HG03025 (cell line): ENCODE measurements around the gene LMOD2.

Experiments
- ATAC-seq: cut with Tn5 transposase; IDR thresholded peaks from one replicate; pipeline ENCODE4 v1.9.1; 2021; ENCODE audit warnings: mild to moderate bottlenecking, moderate library complexity; ENCODE audit not compliant: unreplicated experiment, low FRiP score

Gene LMOD2

DNA sequence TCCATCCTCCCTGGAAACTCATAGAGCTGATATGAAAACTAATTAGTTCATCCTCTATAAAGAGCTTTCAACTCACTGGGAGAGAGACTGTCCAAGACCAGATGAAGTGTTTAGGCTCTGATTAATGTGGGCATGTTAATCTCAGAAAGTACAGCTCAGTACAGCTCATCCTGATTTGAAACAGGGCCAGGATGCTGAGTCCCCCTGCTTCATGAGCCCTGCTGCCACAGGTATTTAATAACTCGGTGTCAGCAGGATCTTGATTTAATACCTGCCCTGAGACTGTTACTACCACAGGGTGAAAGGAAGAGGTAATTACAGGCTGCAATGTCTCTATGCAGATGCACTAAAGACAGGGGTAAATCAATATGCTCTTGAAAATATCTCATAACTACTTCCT, 10.8 kb downstream of the LMOD2 start:
- ATAC-seq = no peak

DNA sequence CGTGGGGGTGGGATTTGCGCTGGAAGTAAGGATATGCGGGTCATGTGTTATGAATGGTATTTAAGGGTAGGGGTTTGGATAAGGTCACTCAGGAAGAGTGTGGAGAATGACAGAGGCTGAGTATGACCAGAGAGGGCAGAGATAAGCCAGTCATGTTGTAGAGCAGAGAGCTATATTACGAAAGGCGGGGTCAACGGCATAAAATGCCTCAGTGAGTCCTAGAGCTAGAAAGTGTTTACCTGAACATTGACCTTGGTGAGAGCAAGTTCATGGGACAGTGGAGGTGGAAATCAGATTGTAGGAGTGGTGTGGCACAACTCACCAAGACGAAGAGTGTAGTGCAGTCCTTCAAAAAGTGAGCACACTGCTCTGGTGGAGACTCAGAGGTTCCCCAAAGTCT, 13.8 kb downstream of the LMOD2 start:
- ATAC-seq = no peak

DNA sequence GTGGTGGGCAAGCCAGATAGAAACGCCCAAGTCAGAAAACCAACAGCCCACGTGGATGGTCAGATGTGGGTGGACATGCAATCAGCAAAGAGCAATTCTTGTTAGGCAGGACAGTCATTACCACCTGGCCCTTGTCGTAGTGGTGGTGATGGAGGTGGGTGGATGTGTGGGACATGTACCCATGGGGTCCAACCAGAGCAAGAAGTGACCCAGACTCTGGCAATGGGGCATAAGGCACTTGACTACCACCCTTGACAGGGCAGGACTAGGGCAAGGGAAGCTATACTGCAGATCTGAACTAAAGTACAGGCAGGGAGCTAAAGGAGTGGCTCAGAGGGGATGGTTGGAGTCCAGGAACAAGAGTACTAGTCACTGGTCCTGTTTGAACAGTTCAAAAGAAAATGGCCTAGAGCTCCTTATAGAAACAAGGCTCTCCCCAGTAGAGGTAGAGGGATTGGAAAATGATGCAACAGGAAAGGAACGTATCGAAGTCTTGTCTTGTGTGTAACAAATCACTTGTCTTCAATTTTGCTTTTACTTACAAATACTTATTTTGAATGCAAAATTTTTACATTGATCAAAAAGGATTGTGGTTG, 17.6 kb downstream of the LMOD2 start:
- no peak for ATAC-seq

DNA sequence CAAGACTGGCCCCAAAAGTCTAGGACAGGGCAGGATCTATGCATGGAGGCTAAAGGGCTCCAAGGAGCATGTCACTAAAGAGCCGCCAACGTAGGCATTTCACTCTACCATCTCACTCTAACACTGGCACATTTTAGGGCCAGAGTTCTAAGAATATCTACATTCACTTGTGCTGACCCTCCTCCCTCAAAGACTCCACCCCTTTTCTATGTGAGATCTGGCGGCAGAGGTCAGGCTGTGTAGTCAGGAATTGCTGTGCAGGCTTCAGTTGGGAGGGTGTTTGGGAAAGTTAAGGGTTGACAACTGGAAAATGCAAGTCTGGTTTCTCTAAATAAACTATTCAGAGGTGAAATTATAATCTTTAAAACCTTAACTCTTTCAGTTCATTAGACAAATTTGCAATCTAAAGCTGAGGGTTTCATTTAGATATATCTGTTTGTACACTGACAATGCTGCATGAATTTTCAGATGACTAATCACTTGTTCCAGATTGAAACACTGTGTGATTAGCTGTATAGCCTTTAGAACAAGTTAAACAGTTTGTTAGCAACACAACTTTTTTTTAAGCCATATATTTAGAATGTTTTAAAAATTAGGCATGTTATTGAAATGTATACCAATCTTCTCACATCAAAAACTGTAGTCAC, 18.2 kb downstream of the LMOD2 start:
- ATAC-seq = no peak

DNA sequence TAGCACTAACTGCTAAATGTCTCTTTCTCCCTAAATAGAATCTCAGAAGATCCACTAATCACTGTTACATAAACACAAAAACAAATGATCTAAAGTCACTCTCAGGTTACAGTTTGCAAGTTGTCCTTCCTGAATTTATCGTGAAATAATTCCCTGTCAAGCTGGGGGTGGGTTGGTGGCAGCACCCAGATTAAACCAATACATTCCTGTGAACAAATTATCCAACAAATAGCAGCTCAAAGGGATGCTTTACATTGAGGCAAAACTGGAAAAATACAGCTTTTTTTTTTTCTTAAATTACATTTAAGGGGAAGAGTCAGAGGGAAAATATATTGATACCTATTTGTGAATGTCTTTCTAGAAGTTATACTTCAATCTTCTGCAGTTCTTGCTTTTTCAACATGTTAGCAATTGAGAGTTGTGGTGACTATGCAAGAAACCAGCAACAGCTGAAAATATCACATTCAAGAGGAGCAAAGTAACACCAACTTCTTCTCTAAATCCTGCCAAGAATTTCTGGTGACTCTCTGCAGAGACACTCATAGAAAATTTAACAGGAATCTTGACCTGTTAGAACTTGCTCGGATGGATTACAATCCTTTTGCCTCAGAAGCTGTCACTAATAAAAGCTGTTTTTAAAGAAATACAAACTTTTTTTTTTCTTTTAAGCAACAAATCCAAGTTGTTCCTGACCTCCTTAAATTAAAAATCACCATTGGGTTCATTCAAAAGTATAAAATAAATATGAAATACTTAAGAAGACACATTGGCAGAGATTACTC, 18.9 kb downstream of the LMOD2 start:
- no peak for ATAC-seq

DNA sequence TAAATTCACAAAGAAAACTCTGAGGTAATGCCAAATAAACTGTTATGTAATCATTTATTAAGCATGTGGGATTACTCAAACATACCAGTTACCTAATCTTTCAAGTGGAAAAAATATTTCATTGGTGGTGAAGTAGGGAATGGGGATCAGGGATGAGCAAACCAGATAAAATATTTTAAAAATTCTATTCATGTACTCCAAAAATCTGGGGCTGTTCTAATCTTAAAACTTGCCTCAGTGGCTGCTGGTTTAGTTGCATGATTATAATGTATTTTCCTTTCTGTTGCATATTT, 19.5 kb downstream of the LMOD2 start:
- no peak for ATAC-seq

DNA sequence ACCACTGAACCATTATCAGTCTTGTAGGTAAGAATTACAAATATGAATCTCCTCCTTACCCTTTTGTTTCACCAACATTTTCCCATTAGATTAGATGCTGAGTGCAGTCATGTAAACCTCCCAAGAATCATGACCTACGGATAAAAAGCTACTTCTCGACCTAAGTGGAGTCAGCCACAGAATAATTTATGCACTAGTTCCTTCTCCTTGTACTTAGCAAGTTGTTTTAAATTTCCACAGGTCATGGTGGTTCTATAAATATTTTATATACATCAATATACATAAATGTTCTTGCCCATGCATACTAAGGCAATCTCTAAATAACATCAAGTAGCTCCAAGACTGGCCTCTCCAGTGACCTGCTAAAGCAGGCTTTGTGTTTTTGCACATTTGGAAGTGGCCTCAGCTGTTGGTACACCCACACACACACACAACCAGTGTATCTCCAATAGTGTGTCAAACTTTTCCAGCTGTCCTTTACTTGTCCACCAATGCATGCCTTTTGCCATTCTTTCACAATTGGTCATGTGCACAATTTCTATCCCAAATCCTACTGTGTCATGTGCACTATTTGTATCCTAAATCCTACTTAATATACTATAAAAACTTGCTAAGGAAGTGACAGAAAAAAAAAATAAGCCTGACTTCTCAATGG, 21.5 kb downstream of the LMOD2 start:
- no peak for ATAC-seq

DNA sequence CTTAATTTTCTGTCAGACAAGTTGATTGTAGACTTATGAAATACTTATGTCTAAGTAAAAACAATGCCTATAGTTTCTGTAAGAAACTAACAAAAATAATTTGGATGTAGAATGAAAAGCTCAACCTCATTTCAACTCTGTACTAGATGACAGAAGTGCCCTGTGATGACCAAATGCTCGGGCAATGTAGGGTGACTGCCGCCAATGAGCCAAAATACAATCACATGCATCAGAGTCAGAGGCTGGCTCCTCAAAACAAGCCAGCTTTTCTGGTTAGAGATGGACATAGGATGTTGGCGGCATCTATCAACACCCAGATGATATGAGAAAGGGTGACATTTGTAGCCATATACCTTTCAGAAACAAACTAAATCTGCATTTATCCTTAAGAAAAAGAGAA, 23.9 kb downstream of the LMOD2 start:
- no peak for ATAC-seq

DNA sequence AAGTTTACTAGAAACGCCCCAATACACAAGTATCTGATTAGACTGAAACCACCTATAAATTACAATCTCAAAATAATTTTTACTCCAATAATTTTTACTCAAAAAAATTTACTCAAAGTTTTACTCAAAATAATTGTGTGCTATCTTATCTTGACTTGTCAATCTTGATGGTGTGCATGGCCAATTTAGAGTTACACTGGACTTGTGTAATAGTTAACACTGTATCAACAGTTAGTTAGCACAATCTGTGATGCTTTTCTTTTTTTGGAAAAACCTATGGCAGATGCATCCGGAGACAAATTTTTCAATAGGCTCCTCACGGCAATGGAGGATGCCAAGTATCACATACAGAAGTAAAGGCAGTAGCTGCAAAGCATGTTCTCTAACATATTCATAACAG, 24.9 kb downstream of the LMOD2 start:
- ATAC-seq = no peak

DNA sequence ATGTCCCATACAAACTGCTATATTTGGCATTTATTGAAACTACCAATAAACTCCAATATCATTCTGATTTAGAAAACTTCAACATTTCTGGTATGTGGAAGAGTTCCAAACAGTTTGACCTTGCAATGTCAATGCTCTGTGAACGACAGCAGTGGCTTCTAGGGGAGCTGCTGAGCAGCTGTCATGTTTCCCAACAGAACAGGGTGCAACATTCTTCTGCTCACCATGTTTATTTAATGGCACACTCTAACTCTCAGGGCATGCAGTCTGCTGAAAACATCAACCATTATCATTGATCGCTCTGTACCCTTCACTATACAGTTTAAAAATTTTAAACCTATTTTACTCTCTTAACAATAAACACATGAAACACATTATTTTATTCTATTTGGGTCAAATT, 25.9 kb downstream of the LMOD2 start:
- no peak for ATAC-seq

DNA sequence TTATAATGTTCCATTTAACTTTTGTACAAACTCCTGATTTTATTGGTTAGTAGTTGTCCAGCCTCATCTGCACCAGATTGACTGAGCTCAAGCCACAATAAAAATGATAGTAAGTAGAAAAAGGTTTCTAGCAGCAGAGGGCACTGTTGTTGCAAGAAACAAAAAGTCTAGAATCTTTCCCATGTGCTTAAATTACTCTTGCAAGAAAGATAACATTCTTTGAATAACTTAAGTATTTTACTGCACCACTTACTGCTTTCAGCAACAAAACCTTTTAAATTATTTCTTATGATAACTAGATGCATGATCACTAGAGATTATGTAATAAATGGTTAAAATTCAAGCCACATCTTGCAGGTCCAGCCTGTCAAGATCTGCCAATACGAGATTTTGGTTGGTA, 27.0 kb downstream of the LMOD2 start:
- ATAC-seq = no peak

DNA sequence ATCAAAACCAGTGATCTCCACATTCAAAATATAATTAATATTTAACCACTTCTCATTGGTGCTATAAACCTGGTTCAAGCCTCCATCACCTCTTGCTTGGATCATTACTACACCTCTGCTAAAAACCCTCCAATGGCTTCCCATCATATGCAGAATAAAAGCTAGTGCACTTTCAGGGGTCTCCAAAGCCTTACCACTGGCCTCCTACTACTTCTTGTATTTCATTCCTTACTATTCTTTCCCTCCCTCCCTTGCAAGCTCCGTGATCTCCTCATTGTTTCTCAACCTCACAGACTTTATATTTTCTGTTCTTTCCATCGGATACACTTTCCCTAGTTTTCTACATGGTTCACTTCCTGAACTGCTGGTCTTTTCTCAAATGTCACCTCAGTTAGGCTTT, 31.5 kb downstream of the LMOD2 start:
- no peak for ATAC-seq

DNA sequence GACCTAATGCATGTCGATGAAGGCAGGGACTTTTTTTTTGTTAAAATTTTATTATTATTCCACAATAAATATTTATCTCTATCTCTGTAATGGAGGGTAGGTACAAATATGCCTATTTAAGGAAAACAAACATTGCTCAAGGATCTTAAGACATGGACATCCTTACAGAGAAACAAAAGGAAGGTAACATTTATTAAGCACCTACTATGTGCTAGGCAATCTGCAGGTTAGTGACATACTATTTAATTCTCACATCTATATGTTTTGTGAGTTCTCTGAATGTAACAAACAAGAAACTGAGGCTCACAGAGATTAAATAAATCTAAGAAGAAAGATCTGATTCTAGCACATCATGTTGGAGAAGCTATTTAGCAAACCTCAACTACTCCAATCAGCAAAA, 32.1 kb downstream of the LMOD2 start:
- ATAC-seq = no peak

DNA sequence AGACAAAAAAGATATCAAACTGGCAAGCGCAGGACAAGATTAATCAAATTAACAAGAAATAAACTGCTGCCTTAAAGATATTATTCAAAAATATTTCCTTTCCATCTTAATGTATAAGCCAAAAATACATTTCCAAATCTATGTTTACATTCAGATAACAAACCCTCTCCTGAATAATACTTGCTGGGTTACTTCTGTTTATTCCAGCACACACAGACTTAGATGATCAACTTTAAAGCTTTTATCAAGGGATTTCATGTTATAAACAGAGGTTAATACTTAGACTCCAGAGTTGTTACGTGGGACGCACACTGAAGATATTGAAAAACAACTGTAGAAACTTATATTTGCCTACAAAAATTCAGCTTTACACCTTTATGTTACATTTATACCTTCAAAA, 33.6 kb downstream of the LMOD2 start:
- ATAC-seq = no peak

DNA sequence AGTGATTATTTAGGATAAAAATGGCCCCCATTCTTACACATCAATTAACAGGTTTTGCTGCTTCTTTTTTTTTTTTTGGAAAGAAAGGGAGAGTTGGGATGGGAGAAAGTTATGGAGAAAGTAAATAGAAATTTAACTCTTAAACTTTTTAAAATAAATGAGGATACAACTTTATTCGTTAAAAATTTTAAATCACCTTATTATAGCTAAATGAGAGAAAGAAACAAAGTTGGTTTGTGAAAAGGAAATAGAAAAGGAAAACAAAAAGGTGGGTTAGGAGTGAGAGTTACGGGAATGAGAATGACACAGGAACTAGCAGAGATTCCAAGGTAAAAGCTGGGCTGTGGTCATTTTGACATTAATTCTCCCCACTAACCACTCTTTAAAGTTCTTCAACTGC, 34.9 kb downstream of the LMOD2 start:
- ATAC-seq = no peak

DNA sequence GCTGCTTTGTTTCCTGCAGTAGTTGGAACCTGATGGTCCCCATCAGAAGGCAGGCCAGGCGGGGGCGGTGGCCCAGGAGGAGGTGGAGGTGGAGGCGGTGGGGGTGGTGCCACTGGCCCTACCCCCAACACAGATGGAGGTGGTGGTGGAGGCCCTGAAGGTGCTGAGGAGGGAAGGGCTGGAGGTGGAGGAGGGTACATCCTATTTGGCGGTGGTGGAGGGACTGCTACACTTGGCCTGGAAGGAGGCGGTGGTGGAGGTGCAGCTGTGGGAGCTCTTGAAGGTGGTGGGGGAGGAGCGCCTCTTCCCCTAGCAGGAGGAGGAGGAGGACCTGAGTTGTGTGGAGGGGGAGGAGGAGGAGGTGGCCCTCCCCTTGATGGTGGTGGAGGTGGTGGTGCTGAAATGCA, 36.8 kb downstream of the LMOD2 start:
- no peak for ATAC-seq

DNA sequence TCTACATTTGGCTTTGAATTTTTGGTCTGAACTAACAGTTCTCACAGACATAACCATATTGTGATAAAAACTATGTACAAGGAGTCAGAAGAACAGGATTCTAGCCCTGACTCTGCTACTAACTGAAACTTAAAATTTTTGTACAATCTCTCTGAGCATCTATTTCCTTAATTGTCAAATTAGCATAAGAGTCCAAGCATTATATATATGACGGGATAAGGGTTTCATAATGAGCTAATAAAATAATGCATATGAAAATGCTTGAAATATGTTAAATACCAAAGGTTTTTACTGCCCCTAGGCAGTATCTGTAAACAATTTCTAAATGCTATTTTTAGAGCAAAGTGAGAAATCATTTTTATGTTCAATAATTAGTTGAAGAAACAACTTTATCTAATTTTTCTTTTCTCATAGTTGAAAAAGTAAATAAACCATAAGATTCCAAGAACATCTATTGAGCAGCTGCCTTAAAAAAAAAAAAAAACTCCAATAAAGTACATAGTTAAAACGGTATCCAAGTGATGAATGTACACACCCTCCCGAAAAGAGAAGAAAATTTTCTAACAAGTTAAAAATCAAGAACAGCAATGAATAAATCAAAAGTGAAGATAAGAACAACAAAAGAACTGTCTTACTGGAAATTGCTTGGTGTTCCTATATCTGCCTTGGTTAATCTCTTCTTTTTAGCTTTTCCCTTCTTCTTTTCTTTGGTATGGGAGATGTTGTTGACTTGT, 40.4 kb downstream of the LMOD2 start:
- no peak for ATAC-seq

DNA sequence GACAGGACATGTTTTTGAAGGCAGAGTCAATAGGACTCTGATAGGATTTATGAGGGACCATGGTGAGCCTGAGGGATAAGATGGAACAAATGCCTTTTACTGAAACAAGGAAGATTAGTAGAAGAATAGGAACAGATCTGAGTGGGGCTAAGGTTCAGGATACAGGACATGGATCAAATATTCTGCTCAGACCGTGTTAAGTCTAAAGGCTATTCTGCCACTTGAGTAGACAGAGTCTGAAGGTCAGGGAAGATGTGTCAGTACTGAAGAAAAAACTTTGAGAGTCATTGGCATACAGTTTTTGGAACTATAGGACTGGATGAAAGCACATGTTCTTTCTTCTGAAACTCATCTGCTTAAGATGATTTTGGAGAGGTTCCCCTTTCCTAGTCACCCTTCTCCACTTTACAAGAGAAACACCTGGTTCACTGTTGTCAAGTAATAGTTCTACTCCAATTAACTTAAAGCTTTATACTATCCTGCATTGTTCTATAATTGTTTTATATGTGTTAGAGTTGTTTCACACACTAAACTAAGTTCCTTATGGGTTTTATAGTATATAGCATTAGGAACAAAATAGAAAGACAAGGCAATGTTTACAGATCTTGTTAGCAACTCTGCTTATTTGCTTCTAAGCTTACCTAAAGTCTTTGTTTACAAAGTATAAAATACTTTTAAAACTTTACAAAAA, 49.7 kb downstream of the LMOD2 start:
- ATAC-seq = no peak

DNA sequence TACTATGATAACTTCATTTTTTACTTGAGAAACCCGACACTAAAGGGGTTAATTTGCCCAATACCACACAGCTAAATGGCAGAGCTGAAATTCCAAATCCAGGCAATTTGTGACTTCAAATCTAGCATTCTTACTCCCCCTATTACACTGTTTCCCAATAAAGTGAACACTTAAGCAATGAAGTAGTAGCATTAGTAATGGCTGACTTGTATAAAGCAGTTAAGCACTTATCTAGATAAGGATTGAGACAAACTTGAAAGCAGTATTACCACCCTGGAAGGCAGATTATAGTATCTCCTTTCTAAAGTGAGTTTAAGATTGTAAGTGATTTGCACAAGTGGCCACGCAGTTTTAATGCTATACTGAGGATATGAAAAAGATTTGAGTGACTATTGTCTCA, 53.9 kb downstream of the LMOD2 start:
- ATAC-seq = no peak

DNA sequence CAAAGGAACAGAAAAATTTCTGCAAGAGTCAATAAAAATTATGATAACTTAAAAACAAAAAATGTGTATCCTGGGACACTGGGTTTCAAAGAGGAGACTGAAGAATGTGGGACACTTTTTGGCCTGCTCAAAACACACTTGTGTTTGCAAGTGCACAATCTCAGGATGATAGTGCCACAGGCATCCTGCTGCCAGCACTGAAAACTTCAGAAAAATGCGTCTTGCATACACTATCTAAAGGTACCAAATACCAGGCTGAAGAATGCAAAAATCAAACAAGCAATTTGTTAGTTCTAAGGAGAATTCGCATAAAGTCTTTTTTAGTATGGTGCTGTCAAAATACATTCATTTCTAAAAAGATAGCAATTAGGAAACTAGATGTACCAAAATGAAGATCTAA, 55.0 kb downstream of the LMOD2 start:
- ATAC-seq = no peak
